HK-2 (cell line): ENCODE results near the gene ULBP3.
"Not testable (repeated sequence)": the region's sequence is repeated elsewhere in the genome, so short reads cannot be mapped to it uniquely, and the experiment has no call there.

Source experiments
- DNase-seq: peaks from one replicate; pipeline ENCODE4 v3.0.0-alpha.2; 2018; ENCODE audit not compliant: unreplicated experiment

The ULBP3 gene

DNA sequence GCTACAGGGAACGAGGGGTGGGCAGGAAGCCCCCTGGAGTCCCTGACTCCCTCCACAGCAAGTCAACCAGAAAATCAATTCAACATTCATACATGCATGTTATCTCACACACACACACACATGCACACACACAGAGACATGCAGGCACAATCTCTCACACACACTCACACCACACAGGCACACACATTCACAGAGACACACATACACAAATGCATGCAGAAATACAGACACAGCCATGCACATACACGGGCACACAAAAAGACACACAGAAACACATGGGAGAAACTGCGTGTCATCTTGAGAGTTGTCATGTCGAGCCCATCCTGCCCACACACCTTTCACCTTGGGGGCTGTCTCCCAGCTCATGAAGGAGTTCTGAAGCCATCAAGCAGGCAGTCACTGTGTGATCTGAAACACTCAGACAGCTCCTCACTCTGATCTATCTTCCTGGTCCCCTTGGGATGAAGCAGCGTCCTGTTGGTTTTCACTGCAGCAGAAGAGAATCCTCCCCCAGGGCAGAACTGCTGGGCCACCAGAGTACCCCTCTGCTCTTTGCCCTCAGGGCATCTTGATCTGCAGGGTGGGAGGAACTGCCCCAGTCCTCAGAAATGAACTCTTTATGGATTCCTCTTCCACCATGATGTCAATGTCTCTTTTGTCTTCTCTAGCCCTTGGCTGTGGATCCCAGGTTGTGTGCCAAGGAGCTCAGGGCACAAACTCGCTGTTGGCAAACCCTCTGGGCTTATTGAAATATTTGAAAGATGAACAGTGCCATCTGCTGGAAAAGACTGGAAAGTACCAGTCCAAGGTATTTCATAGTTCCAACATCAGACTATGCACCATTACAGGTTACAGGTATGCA, 52.4 kb downstream of the ULBP3 start:
- no peak for DNase-seq

DNA sequence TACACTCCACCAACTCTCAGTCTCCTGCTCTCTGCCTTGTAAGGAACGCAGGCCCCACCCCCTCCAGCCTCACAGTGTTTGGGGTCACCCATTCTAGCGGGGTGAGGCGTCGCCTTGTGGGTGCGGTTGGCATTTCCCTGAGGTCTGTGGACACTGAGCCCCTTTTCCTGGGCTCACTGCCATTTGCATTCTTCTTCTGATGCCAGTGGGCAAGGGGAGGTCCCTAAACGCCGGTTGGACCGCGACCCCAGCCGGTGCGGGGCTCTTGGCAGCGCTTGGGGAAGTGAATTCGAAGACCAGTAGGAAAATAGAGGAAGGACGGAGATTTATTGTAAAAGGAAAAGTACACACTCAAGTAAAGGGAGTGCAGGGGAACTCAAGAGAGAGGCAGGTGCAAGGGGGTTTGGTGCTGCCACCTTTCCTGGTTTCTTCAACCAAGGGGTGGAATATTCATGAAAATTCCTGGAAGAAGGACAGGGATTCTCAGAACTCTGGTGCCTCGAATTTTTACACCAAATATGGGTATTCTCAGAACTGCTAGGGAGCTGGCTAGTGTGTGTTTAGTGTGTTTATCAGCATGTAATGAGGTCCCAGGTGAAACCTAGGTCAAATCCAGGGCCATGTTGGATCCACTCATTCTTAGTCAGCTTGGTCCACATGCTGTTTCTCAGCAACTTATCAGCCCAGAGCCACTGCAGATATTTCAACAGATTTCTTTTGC, 53.5 kb downstream of the ULBP3 start:
- DNase-seq = not testable (repeated sequence)

DNA sequence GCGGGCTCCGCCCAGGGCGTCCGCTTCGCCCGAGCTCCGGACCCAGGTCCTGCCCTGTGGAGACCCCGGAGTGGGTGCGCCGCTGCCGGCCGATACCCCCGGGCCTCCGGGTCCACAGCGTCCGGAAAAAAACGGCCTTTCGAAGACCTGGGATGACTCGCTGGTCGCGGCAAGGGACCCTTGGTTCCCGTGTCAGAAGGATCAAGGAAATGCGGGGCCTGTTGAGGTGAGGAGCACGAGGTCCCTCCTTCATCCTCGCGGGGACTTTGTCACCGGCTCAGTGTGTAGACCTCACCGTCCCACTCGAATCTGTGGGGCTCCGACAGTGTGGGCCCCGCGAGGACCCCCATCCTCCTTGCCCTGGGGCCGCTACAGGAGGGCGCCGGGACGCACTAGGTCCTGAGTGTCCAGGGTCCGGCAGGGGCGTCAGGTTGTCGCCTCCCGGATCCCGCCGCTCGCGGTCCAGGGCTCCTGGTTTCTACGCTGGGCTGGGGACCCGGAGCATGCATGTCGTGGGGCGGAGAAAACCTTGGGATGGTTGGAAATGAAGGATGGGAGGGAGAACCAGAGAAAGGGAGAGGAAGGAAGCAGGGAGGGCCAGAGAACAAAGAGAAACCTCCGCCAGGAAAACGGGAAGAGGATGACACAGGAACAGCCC, 54.2 kb downstream of the ULBP3 start:
- not testable (repeated sequence) for DNase-seq

DNA sequence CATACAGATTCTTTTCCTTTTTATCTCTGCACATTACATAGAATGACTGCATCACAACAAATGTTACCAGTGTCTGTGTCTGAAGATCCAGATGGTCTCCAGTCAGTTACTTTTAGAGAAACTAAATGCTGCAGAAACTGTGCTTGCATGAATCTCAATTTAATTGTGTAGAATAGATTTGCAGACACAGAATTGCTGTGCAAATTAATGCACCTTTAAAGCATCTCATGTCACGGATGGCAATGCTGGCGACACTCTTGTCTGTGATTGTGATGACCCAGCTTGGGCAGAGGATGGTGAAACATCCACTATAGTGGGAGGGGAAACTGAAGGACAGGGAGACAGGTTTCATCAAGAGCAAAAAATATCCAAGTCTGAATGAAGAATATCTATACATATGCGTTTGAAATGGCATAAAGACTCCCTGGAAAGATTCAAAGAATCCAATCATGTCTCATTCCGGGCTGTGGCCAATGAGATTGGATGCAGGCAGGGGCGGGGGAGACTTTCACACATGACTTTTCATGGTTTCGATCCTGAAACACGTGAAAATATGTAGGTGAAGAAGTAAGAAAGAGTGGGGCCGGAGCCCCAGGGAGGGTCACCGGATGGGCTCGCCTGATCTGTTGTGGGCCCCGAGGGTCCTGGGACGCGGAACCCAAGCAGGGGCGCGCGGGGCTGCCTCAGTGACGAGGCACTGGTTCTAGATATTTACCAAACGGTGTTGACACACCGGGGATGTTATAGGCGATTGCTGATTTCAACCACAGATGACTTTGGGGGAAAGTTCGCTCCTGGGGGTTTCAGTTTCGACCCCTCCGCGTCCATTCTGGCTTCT, 54.9 kb downstream of the ULBP3 start:
- DNase-seq = not testable (repeated sequence)

DNA sequence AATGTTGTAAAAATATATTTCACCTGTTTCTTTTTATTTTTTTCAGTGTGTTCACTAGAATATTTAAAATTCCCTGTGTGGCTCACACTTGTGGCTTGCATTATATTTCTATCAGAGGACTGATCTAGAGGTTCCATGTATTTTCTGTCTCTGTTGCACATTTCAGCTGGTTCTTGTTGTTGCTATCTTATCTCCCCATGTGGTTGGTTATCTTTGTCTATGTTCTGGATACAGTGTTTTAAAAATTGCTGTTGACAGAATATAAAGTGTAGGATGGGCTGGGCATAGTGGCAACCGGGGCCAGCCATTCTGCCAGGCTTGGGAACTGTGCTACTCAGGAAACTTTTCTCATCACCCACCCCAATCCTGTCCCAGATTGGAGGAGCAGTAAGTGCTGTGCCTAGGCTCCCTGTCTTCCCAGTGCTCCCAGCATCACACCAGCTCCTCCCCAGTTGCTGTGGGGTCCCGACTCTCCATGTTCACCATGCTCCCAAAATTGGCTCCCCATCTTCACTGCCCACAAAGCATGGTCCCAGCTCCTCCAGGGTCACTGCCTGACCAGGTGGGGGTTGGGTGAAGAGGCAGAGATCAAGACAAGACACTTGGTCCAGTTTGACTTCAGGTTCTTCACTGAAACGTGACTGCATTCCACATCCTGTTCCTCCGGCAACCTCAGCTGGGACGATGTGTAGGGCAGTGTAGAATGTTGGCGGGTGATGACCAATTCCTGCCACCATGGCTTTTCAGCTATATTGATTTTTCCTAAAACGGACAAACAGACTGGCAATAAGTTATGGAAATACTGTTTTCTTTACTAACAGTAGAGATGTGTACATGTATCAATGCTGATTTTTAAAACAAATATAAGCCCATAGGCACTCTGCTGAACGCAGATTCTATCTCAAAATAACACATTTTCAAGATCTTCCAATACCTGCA, 55.8 kb downstream of the ULBP3 start:
- DNase-seq = not testable (repeated sequence)
